Esophagus squamous epithelium (tissue), 5 donors: Measurements from ENCODE around the gene CHI3L1. TPM values are rescaled to one million over a fixed set of nuclear protein-coding genes. Genes with fewer than 3 reads are reported as not detected.

Source experiments
- DNase-seq: peaks from one replicate; lab custom pipeline; 2025; lab: John Stamatoyannopoulos, UW
- H3K27ac ChIP-seq, 4 donors: fragments of 200-600 bp; sonication (generic); one replicate each; pipeline ENCODE4 v1.5.1; 2016 to 2019; ENCODE audit warnings: mild to moderate bottlenecking in 1 of 4
- H3K27me3 ChIP-seq, 4 donors: fragments of 200-600 bp; sonication (generic); 1 replicate in 3 of 4; 2 replicates in 1 of 4; pipeline versions ENCODE4 v1.5.1 to v1.6.0; 2017 to 2021; ENCODE audit warnings: antibody characterized with exemption in 1 of 4
- H3K36me3 ChIP-seq, 3 donors: fragments of 200-600 bp; sonication (generic); one replicate each; pipeline ENCODE4 v1.5.1; 2016 to 2019
- H3K4me1 ChIP-seq, 3 donors: fragments of 200-600 bp; sonication (generic); one replicate each; pipeline ENCODE4 v1.5.1; 2017 to 2019
- H3K4me3 ChIP-seq, 4 donors: fragments of 200-600 bp; sonication (generic); 1 replicate in 3 of 4; 2 replicates in 1 of 4; pipeline ENCODE4 v1.5.1; 2016 to 2019; ENCODE audit warnings: mild to moderate bottlenecking in 2 of 4, moderate library complexity in 1 of 4
- H3K9me3 ChIP-seq, 3 donors: fragments of 200-600 bp; sonication (generic); one replicate each; pipeline ENCODE4 v1.5.1; 2016 to 2019
- CTCF ChIP-seq, 6 experiments: fragments of 450-650 bp in 4 of 6; fragments of 200-600 bp in 2 of 6; sonication (generic) in 2 of 6; IDR thresholded peaks; one replicate each; pipeline ENCODE4 v1.5.1; 2016 to 2019; ENCODE audit warnings: antibody characterized with exemption in 6 of 6, mild to moderate bottlenecking in 4 of 6, moderate library complexity in 4 of 6
- POLR2A ChIP-seq, 4 donors: fragments of 450-650 bp; IDR thresholded peaks; one replicate each; pipeline ENCODE4 v1.6.1; 2017; ENCODE audit warnings: antibody characterized with exemption in 4 of 4, mild to moderate bottlenecking in 4 of 4, moderate library complexity in 3 of 4
- WGBS, 2 donors: methylation state at CpG; one replicate each; pipeline ENCODE4 v1.1.5; 2018; 5-methylcytosine and 5-hydroxymethylcytosine counted together
- intact Hi-C: fragments of 100-400 bp; cut with DNase I; formaldehyde crosslinking; loops from one replicate; pipeline ENCODE4 v1.15.0; 2022
- total RNA-seq, 4 donors: library from RNA; depleted of rRNA; stranded (reverse); fragments of >200 nt; gene quantifications; one replicate each; pipeline ENCODE4 v1.1.0, GENCODE V29; 2016
- donor health status: DM: yes; HTN: yes; CAD: no.

The CHI3L1 gene
- total RNA-seq, 4 donors from 2014 or later: 0.38 to 10.9 (median 9.1) TPM

GRCh38 chr1:203158960-203159665 is 27.4 kb downstream of the CHI3L1 start:
- intact Hi-C loops: no loop called here
- peaks cover 0 to 6% (median 3%) of the 10 kb centered on the region in 3 donors for H3K4me1 ChIP-seq
- no peak overlapping the region for H3K27ac ChIP-seq
- peaks cover 0 to 6% (median 4%) of the 10 kb centered on the region in 3 donors for H3K9me3 ChIP-seq
- no peak for DNase-seq
- peaks cover 0 to 38% (median 0%) of the 10 kb centered on the region in 4 donors for H3K27me3 ChIP-seq
- TF ChIP-seq CTCF (IDR thresholded peaks at IDR 0.05): no peak
- no peak for TF ChIP-seq POLR2A (IDR thresholded peaks at IDR 0.05)
- no peaks in the 10 kb centered on the region for H3K36me3 ChIP-seq
- no peak overlapping the region for H3K4me3 ChIP-seq
- WGBS, 2 donors: 74 to 84% methylated on average over 9 of the region's 9 CpGs

- H3K4me3 ChIP-seq: no peak overlapping the region
- peaks cover 0 to 6% (median 4%) of the 10 kb centered on the region in 3 donors for H3K9me3 ChIP-seq
- H3K27ac ChIP-seq: no peak overlapping the region
- TF ChIP-seq CTCF (IDR thresholded peaks at IDR 0.05) (no peak), POLR2A (IDR thresholded peaks at IDR 0.05) (no peak)
- no peaks in the 10 kb centered on the region for H3K36me3 ChIP-seq
- 64 to 73% methylated on average over 1 of the region's 1 CpG for WGBS, 2 donors
- peaks cover 0 to 38% (median 0%) of the 10 kb centered on the region in 4 donors for H3K27me3 ChIP-seq
- DNase-seq: no peak
- H3K4me1 ChIP-seq: peaks cover 0 to 10% (median 3%) of the 10 kb centered on the region in 3 donors
- intact Hi-C loops: no loop called here
Measured at GRCh38 chr1:203158423-203158822, 28.1 kb downstream of the CHI3L1 start.

- H3K36me3 ChIP-seq: no peaks in the 10 kb centered on the region
- intact Hi-C loops: no loop called here
- 61 to 67% methylated on average over 1 of the region's 1 CpG for WGBS, 2 donors
- no peak for DNase-seq
- H3K27me3 ChIP-seq: peaks cover 0 to 25% (median 0%) of the 10 kb centered on the region in 4 donors
- H3K9me3 ChIP-seq: peaks cover 0 to 6% (median 4%) of the 10 kb centered on the region in 3 donors
- no peak overlapping the region for H3K27ac ChIP-seq
- peaks cover 0 to 23% (median 3%) of the 10 kb centered on the region in 3 donors for H3K4me1 ChIP-seq
- no peak for TF ChIP-seq POLR2A (IDR thresholded peaks at IDR 0.05)
- TF ChIP-seq CTCF (IDR thresholded peaks at IDR 0.05): no peak
- H3K4me3 ChIP-seq: no peak overlapping the region
Measured at GRCh38 chr1:203156280-203156679, 30.2 kb downstream of the CHI3L1 start.

- no peak for DNase-seq
- H3K9me3 ChIP-seq: peaks cover 0 to 6% (median 4%) of the 10 kb centered on the region in 3 donors
- H3K27me3 ChIP-seq: peaks cover 0 to 20% (median 0%) of the 10 kb centered on the region in 4 donors
- no peak overlapping the region for H3K4me3 ChIP-seq
- H3K36me3 ChIP-seq: no peaks in the 10 kb centered on the region
- no peak overlapping the region for H3K27ac ChIP-seq
- WGBS, 2 donors: 51 to 68% methylated on average over 10 to 12 of the region's 13 CpGs
- no peak for TF ChIP-seq POLR2A (IDR thresholded peaks at IDR 0.05)
- TF ChIP-seq CTCF (IDR thresholded peaks at IDR 0.05): no peak
- intact Hi-C loops: no loop called here
- H3K4me1 ChIP-seq: peaks cover 0 to 23% (median 3%) of the 10 kb centered on the region in 3 donors
Measured at GRCh38 chr1:203153989-203154821, 32.3 kb downstream of the CHI3L1 start.
